Aorta (tissue), 5 donors: ENCODE data around the gene DUSP1. TPM values are rescaled to one million over a fixed set of nuclear protein-coding genes. Genes with fewer than 3 reads are reported as not detected.

Experiments
- ATAC-seq: fragments of 200-7000 bp; cut with Tn5 transposase; one replicate; pipeline ENCODE4 v1.9.1; 2022; ENCODE audit warnings: moderate library complexity; ENCODE audit not compliant: low FRiP score
- DNase-seq, 2 donors: peaks; one replicate each; pipeline ENCODE4 v3.0.0-alpha.2; 2020
- H3K27ac ChIP-seq, 2 donors: one replicate each; pipeline ENCODE4 v1.5.1; 2013; ENCODE audit warnings: low read length in 2 of 2, mild to moderate bottlenecking in 2 of 2, moderate library complexity in 2 of 2, control low read depth in 1 of 2, inconsistent platforms in 1 of 2, low read depth in 1 of 2
- H3K27me3 ChIP-seq, 2 donors: one replicate each; pipeline ENCODE4 v1.6.1; 2013; ENCODE audit warnings: control low read depth in 1 of 2, low read length in 1 of 2, mild to moderate bottlenecking in 1 of 2, moderate library complexity in 1 of 2; ENCODE audit not compliant: insufficient read depth in 2 of 2, control insufficient read depth in 1 of 2
- H3K36me3 ChIP-seq, 2 donors: one replicate each; pipeline ENCODE4 v1.6.1; 2013; ENCODE audit warnings: control low read depth in 1 of 2, low read length in 1 of 2, mild to moderate bottlenecking in 1 of 2; ENCODE audit not compliant: insufficient read depth in 2 of 2, control insufficient read depth in 1 of 2
- H3K4me1 ChIP-seq, 2 donors: one replicate each; pipeline ENCODE4 v1.6.1; 2013; ENCODE audit warnings: low read length in 2 of 2, control low read depth in 1 of 2, mild to moderate bottlenecking in 1 of 2, moderate library complexity in 1 of 2; ENCODE audit not compliant: insufficient read depth in 2 of 2, control insufficient read depth in 1 of 2
- H3K4me3 ChIP-seq, 2 donors: one replicate each; pipeline ENCODE4 v1.5.1; 2013; ENCODE audit warnings: low read length in 2 of 2, control low read depth in 1 of 2, mild to moderate bottlenecking in 1 of 2
- H3K9me3 ChIP-seq: one replicate; pipeline ENCODE4 v1.6.1; 2013; ENCODE audit warnings: mild to moderate bottlenecking, low read length; ENCODE audit not compliant: control insufficient read depth
- WGBS, 2 donors: extraction: QIAGEN DNeasy Blood & Tissue Kit; methylation state at CpG; one replicate each; pipeline ENCODE4 v1.1.7; 2013; 5-methylcytosine and 5-hydroxymethylcytosine counted together
- intact Hi-C, 2 donors: fragments of 100-400 bp; cut with DNase I; formaldehyde crosslinking; loops; one replicate each; pipeline versions ENCODE4 v1.14.2 to v1.15.0; 2022
- polyA plus RNA-seq, 2 donors: library from polyadenylated mRNA; stranded (reverse); fragments of 200-250 nt; gene quantifications; one replicate each; pipeline ENCODE4 v1.2.3, GENCODE V29; 2013
- total RNA-seq, 2 donors: library from RNA; stranded (reverse); fragmentation: NEBNext Ultra II Directional; extraction: Animal tissue kit (Norgen Biotek cat#: 25700); gene quantifications; one replicate each; pipeline ENCODE4 v1.2.1, GENCODE V29; 2021
- donor health status: healthy with polysubstance abuse.
- donor health status: Bipolar disorder and iron deficiency.
- donor health status: DM: no; HTN: no; CAD: no.
- donor health status: DM: no; HTN: no; CAD: no.
- donor health status: DM: yes; HTN: yes; CAD: no.

The DUSP1 gene
- total and polyA plus RNA-seq, 4 donors = 178 to 1,994 (median 404) TPM

DNA sequence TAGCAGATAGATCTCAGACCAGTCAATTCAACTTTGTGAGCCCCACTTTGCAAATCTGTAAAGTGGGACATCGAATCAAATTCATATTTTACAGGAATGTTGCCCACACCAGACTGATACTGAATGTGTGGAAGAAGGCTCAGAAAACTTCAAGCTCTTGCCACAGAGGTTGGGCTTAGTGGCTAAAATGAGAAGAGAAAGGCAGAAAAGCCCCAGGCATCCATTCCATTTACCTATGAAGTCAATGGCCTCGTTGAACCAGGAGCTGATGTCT is 1.7 kb downstream of the DUSP1 start:
- intact Hi-C loops = loop anchor here in 1 of 2 donors (2.0 kb wide), 1 partner anchor 164 kb away; no protein-coding TSS in a partner anchor
- peaks cover 6 to 15% of the 10 kb centered on the region in 2 donors for H3K36me3 ChIP-seq
- 6% methylated on average over 2 of the region's 2 CpGs for whole genome bisulfite sequencing, 2 donors
- ATAC-seq (no peak), DNase-seq (no peak)
- peak overlapping the region; percentile 83 to 100 for H3K27ac ChIP-seq
- H3K4me1 ChIP-seq = no peaks in the 10 kb centered on the region
- H3K27me3 ChIP-seq = no peaks in the 10 kb centered on the region
- H3K9me3 ChIP-seq = no peaks in the 10 kb centered on the region
- peak overlapping the region; percentile 78 to 100 for H3K4me3 ChIP-seq

- intact Hi-C loops = loop anchor here in 1 of 2 donors (2.0 kb wide), 1 partner anchor 164 kb away; no protein-coding TSS in a partner anchor
- H3K4me1 ChIP-seq = no peaks in the 10 kb centered on the region
- H3K4me3 ChIP-seq = peak overlapping the region; percentile 78 to 100
- 4 to 6% methylated on average over 20 of the region's 20 CpGs for WGBS, 2 donors
- DNase-seq (peak; percentile 71 to 88), ATAC-seq (no peak)
- H3K36me3 ChIP-seq = peaks cover 6 to 15% of the 10 kb centered on the region in 2 donors
- H3K9me3 ChIP-seq = no peaks in the 10 kb centered on the region
- H3K27me3 ChIP-seq = no peaks in the 10 kb centered on the region
- H3K27ac ChIP-seq = peak overlapping the region; percentile 83 to 100
Observed at GRCh38 chr5:172768573-172769341, 2.2 kb downstream of the DUSP1 start.

DNA sequence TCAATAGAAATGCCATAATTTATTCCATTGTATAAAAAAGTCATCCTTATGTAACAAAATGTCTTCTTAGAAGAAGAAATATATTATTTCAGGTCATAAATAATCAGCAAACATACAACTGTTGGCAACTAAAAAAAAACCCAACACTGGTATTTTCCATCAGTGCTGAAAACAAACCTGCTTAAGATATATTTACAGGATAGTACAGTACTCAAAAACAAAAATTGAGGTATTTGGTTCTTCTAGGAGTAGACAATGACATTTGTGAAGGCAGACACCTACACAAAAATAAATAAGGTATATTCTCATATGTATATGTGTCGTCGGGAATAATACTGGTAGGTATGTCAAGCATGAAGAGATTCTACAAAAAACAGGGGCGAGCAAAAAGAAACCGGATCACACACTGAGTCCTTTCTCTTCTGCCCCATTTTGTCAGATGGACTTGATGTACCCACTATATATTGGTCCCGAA is 2.9 kb downstream of the DUSP1 start:
- Histone ChIP-seq H3K36me3 (peaks cover 6 to 15% of the 10 kb centered on the region in 2 donors), H3K27me3 (no peaks in the 10 kb centered on the region), H3K27ac (peak overlapping the region; percentile 99 to 100), H3K9me3 (no peaks in the 10 kb centered on the region), H3K4me1 (no peaks in the 10 kb centered on the region), H3K4me3 (peak overlapping the region; percentile 78 to 100)
- intact Hi-C loops = loop anchor here in 1 of 2 donors (2.0 kb wide), 1 partner anchor 165 kb away; no protein-coding TSS in a partner anchor
- WGBS, 2 donors = 1 to 5% methylated on average over 5 of the region's 5 CpGs
- ATAC-seq = no peak
- no peak for DNase-seq

GRCh38 chr5:172766287-172767108 is 4.5 kb downstream of the DUSP1 start:
- WGBS, 2 donors = 1 to 6% methylated on average over 17 of the region's 17 CpGs
- H3K4me1 ChIP-seq = no peaks in the 10 kb centered on the region
- H3K4me3 ChIP-seq = peak overlapping the region; percentile 78 to 100
- ATAC-seq (peak; percentile 71), DNase-seq (peak; percentile 92 to 94)
- intact Hi-C loops = loop anchor here in 1 of 2 donors (1.0 to 2.0 kb wide), 4 partner anchors 26 to 102 kb away; no protein-coding TSS in a partner anchor
- no peaks in the 10 kb centered on the region for H3K27me3 ChIP-seq
- H3K9me3 ChIP-seq = no peaks in the 10 kb centered on the region
- H3K36me3 ChIP-seq = peaks cover 6 to 15% of the 10 kb centered on the region in 2 donors
- peak overlapping the region; percentile 89 to 98 for H3K27ac ChIP-seq

GRCh38 chr5:172765766-172766286 is 5.2 kb downstream of the DUSP1 start:
- intact Hi-C loops = loop anchor here (1.0 to 2.0 kb wide), 6 partner anchors 17 to 103 kb away; no protein-coding TSS in a partner anchor
- H3K4me3 ChIP-seq = no peak overlapping the region
- peaks cover 6 to 15% of the 10 kb centered on the region in 2 donors for H3K36me3 ChIP-seq
- H3K9me3 ChIP-seq = no peaks in the 10 kb centered on the region
- ATAC-seq = peak; percentile 0
- WGBS, 2 donors = 5 to 6% methylated on average over 4 of the region's 4 CpGs
- H3K4me1 ChIP-seq = no peaks in the 10 kb centered on the region
- DNase-seq = no peak
- H3K27ac ChIP-seq = peak overlapping the region; percentile 88 to 98
- no peaks in the 10 kb centered on the region for H3K27me3 ChIP-seq

DNA sequence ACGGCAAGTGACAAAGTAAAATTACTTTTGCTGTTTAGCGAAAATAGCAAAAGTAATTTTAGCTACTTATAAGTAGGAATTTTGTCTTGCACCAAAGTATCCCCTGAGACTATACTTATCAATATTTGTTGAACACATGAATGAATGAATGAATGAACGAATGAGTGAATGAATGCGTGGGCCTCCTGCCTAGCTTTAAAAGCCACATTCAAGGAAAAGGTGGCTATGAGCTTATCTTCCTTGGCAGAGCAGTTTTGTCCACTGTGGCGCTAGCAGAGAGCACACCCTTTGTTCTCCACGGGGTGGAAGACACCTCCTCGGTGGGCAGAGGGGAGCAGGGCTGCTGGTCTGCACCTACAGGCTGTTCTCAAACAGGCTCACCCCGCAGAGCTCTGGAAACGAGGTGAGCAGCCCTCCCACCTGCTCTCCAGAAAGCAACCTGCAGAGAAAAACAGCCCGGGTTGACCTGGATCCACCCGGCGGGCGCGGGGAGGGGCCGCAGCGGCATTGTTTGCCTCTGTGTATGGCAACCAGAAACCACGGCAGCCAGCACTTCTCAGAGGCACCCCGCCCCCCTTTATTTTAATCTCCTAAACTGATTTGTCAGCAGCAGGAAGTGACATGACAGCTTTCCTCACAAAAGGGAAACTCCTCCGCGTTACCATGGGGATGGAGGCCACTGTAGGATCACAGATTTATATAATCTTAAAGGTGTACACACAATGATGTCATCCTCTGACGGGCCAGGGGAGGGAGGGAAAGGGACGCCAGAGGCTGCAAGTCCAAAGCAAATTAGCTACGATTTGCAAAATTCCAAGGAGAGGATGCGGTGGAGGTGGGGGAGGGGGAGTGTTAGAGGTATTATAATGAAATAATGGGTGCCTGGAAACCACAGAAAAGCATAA is 5.9 kb downstream of the DUSP1 start:
- no peaks in the 10 kb centered on the region for H3K9me3 ChIP-seq
- DNase-seq (peak; percentile 96 to 97), ATAC-seq (peak; percentile 75)
- intact Hi-C loops = loop anchor here (1.0 to 2.0 kb wide), 2 partner anchors 16 to 44 kb away; no protein-coding TSS in a partner anchor
- peak overlapping the region; percentile 88 to 99 for H3K27ac ChIP-seq
- H3K4me1 ChIP-seq = no peaks in the 10 kb centered on the region
- H3K27me3 ChIP-seq = no peaks in the 10 kb centered on the region
- H3K36me3 ChIP-seq = peaks cover 6 to 15% of the 10 kb centered on the region in 2 donors
- 4 to 6% methylated on average over 24 of the region's 24 CpGs for WGBS, 2 donors
- H3K4me3 ChIP-seq = no peak overlapping the region

DNA sequence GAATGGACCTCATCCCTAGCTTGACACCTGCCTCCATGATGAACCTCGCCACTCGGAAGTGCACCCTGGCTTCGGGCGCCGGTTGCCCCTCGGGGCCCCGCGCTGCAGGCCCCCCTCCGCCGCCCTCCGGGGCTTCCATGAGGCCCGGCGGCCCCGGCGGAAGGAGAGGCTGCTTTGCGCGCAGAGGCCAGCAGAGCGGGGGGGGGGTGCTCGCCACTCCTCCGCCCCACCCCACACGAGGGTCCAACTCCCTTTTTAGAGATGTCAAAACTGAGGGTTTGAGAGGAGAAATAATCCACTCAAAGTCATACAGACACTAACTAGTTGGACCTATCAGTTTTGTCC is 7.9 kb downstream of the DUSP1 start:
- H3K36me3 ChIP-seq = peaks cover 0 to 5% of the 10 kb centered on the region in 2 donors
- no peak overlapping the region for H3K4me3 ChIP-seq
- ATAC-seq (no peak), DNase-seq (no peak)
- intact Hi-C loops = no loop called here
- WGBS, 2 donors = 92 to 95% methylated on average over 12 to 21 of the region's 21 CpGs
- H3K27me3 ChIP-seq = no peaks in the 10 kb centered on the region
- H3K4me1 ChIP-seq = peaks cover 0 to 2% of the 10 kb centered on the region in 2 donors
- H3K27ac ChIP-seq = no peak overlapping the region
- no peaks in the 10 kb centered on the region for H3K9me3 ChIP-seq
